Progenitor cell of endocrine pancreas (in vitro differentiated cells): Measurements from ENCODE around the gene RAPGEF4. TPM values are rescaled to one million over a fixed set of nuclear protein-coding genes. Genes with fewer than 3 reads are reported as not detected.

Experiments used
- DNase-seq: peaks from one replicate; pipeline ENCODE4 v3.0.0; 2021; ENCODE audit warnings: low spot score; ENCODE audit not compliant: unreplicated experiment
- H3K27ac Mint-ChIP-seq: 2 replicates; pipeline ENCODE4 v1.8.0; 2021; ENCODE audit warnings: mild to moderate bottlenecking, moderate library complexity, mixed read lengths
- H3K27me3 Mint-ChIP-seq: 2 replicates; pipeline ENCODE4 v1.8.0; 2021; ENCODE audit warnings: mixed read lengths
- H3K36me3 Mint-ChIP-seq: 2 replicates; pipeline ENCODE4 v1.8.0; 2022; ENCODE audit warnings: mixed read lengths; ENCODE audit not compliant: insufficient read depth
- H3K4me1 Mint-ChIP-seq: 2 replicates; pipeline ENCODE4 v1.8.0; 2021; ENCODE audit warnings: low read depth, mixed read lengths
- H3K4me3 Mint-ChIP-seq: 2 replicates; pipeline ENCODE4 v1.8.0; 2021; ENCODE audit warnings: low read depth, mild to moderate bottlenecking, moderate library complexity, mixed read lengths
- H3K9me3 Mint-ChIP-seq: 2 replicates; pipeline ENCODE4 v1.8.0; 2021; ENCODE audit warnings: low read depth, mixed read lengths
- CTCF ChIP-seq: fragments of 200-600 bp; sonication (generic); IDR thresholded peaks from one replicate; pipeline ENCODE4 v1.5.0; 2021; ENCODE audit warnings: antibody characterized with exemption, mild to moderate bottlenecking; ENCODE audit not compliant: unreplicated experiment
- total RNA-seq: library from RNA; stranded (reverse); gene quantifications from 2 replicates; pipeline ENCODE4 v1.2.1, GENCODE V29; 2021

Gene RAPGEF4
- total RNA-seq, 1 donor from 2014 or later = 8.6 TPM

DNA sequence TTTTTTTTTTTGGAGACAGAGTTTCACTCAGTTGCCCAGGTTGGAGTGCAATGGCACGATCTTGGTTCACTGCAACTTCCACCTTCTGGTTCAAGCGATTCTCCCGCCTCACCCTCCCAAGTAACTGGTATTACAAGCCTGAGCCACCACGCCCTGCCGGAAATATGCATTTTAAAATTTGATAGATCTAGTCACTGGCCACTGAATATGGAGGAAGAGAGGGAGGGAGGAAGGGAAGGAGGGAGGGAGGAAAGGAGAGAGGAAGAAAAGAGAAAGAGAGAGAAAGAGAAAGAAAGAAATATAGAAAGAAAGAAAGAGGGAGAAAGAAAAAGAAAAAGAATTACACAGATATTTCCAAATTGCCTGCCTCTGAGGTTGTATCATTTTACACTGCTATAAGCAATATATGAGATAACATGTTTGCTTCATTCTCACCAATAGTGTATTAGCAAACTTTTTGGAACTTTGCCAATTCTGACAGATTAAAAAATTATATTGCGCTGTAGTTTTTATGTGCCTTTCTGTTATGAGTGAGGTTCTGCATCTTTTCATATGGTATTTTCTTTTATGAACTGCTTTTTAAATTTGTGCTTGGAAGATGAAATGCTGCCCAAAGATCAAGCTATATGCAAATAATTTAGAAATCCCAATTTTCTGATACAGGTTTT, 178.8 kb downstream of the RAPGEF4 start:
- Mint-ChIP-seq H3K4me3 (no peak overlapping the region), H3K27ac (no peak overlapping the region), H3K4me1 (peaks cover 2% of the 10 kb centered on the region), H3K36me3 (no peaks in the 10 kb centered on the region), H3K9me3 (no peaks in the 10 kb centered on the region), H3K27me3 (no peaks in the 10 kb centered on the region)
- no peak for TF ChIP-seq CTCF
- no peak for DNase-seq

GRCh38 chr2:172917716-172918115, 182.1 kb downstream of the RAPGEF4 start:
- no peak overlapping the region for H3K4me3 Mint-ChIP-seq
- no peaks in the 10 kb centered on the region for H3K36me3 Mint-ChIP-seq
- no peaks in the 10 kb centered on the region for H3K27me3 Mint-ChIP-seq
- peaks cover 20% of the 10 kb centered on the region for H3K4me1 Mint-ChIP-seq
- H3K27ac Mint-ChIP-seq = no peak overlapping the region
- DNase-seq = no peak
- peaks cover 4% of the 10 kb centered on the region for H3K9me3 Mint-ChIP-seq
- TF ChIP-seq CTCF = no peak

DNA sequence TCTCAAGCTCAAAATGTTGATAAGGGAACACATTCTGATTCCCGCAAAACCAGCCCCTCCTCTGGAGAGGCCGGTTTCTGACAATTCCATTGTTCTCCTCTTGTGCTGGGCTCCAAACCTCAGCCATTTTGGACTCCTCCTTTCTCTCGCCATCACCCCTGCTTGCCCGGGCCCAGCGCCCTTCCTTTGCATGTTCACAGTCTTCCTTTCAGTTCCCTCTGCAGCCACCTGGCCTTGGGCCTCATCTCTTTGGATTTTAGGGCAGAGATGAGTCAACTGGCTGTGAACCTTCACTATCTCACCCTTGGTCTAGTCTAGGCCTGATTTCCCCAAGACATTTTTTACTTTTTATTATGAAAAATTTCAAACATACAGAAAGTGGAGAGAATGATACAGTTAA, 184.1 kb downstream of the RAPGEF4 start:
- Mint-ChIP-seq H3K27ac (no peak overlapping the region), H3K4me3 (no peak overlapping the region), H3K27me3 (no peaks in the 10 kb centered on the region), H3K9me3 (peaks cover 4% of the 10 kb centered on the region), H3K36me3 (no peaks in the 10 kb centered on the region), H3K4me1 (peaks cover 24% of the 10 kb centered on the region)
- TF ChIP-seq CTCF = no peak
- DNase-seq = no peak

DNA sequence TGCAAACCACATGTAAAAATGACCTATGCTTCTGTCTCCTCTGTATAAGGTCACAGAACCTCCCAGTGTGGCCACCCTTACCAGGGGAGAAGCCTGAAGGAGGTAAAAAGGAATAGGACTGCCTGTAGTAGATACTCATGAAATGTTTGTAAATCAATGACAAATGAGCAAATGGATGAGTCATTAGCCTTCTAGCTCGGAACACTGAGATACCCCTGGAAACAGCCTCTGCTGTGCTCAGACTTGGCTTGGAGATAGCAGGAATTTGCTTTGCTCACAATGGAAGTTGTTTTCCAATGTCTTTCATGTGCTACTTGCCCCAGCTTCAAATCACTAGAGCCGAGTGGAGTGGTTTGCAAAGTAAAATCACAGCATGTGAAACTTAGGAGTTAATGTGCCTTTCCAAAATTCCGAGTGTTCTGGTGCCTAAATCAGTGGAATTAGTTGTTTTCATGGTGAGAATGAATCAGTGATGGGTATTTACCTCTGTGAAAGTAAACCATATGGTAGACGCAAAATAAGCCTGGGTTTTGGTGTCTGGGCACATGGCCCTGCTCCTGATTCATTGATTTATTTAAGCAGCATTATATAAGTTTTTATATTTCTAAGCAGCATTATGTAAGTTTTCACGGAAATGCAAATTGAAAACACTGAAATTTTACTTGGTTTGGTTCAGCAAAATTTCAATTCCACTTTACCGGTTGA, 186.0 kb downstream of the RAPGEF4 start:
- Mint-ChIP-seq H3K4me3 (no peak overlapping the region), H3K4me1 (peaks cover 24% of the 10 kb centered on the region), H3K27ac (peak overlapping the region; percentile 86), H3K27me3 (no peaks in the 10 kb centered on the region), H3K36me3 (no peaks in the 10 kb centered on the region), H3K9me3 (peaks cover 4% of the 10 kb centered on the region)
- no peak for TF ChIP-seq CTCF
- no peak for DNase-seq

- Mint-ChIP-seq H3K36me3 (no peaks in the 10 kb centered on the region), H3K4me1 (peaks cover 24% of the 10 kb centered on the region), H3K27me3 (no peaks in the 10 kb centered on the region), H3K4me3 (no peak overlapping the region), H3K27ac (peak overlapping the region; percentile 6), H3K9me3 (peaks cover 4% of the 10 kb centered on the region)
- TF ChIP-seq CTCF = no peak
- DNase-seq = no peak
These were observed 186.7 kb downstream of the RAPGEF4 start for GRCh38 chr2:172922306-172922705.
